Measurements from ENCODE around the gene NELFE.

The NELFE gene

DNA sequence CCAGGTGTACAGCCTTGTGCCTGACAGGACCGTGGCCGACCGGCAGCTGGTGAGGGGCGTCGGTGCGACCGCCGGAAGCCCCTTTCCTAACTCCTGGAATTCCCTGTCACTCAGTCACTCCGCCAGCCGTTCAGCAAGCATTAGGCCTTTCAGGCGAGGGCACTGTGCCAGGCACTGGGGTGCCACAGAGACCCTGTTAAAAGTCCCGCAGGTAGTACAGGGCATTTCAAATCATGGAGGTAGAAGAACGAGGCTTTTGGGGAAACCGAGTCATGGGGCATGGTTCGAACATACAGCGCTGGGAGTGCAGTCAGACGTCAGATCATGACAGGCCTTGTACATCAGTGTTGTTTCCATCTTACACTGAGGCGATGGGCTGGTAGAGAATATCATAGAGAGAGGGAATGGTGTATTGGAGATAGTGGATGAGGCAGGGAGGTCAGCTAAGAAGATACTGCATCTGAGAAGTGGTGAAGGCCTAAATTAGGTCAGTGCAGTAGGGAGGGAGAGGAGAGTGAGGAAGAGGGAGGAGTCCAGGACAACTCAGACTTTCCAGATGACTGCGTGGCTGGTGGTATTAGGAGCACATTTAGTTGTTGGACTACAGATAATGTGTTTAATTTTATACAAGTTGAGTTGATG lies 14.1 kb upstream of the NELFE start:
- peak; percentile 33 for DNase-seq

- DNase-seq = peak; percentile 99
Measured at GRCh38 chr6:31971993-31972708, 13.4 kb upstream of the NELFE start, which contains the start of gene DXO. Gene DXO, minus strand, starts transcription at chr6:31972138. Its CDS starts 463 bp downstream, at chr6:31971675.

DNA sequence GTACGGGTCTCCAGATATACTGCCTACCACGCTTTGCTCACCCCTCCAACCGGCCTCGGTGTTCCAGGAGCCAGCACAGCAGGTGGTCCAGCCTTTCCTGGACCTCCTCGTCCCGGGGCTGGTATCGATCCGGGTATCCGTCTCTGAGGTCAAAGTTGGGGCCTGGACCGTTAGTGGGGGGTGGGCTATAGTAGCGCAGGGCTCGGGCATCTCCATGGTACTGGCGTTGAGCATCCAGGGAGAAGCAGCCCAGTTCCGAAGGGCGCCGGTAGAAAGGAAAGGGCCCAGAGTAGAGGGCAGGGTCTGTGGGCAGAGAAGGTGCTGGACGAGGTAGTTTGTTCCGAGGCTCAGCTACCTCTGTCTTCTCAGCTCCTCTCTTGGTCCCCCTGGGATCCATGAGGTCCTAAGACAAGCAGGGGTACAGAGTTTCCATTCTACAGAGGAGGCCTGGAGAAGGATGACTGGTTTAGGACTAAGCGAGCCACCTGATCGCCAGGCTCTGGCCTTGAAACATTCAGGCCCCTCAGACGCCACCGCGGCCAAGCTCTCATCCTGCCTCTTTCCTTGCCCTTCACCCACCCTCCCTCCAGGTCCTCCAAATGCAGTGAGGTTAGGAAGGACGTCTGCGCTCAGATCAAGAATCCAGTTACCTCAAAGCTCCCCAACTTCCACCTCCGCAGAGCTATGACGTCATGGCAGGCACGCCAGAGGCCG lies 12.7 kb upstream of the NELFE start:
- no peak for DNase-seq

DNA sequence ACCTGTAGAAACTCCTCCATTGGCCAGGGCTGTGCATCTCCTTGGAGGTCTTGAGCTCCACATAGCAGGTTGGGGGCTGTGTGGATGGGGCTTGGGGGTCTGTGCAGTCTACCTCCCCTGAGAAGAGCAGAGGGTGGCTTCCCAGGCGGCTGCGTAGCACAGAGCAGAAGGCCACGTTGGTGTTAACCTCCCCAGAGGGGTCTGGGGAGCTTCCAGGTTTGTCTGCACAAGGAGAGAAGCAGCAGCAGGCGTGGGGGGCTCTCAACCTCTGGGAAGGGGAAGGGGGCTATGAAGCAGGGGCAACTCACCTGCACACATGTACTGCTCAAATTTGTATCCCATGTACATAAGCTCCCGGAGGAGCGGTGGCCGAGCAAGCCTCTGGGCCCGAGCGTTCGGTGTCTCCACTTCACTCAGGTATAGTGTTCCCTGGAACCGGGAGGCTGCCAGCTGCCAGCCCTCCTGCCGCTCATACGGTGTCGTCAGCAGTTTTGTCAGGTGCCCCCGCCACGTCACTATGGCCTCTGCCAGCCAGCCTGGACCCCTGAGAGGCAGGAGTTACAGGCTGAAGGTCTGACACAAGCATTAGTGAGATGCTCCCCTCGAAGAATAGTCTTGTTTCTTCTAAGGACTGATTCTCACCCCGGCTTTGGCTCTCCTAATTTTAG lies 12.0 kb upstream of the NELFE start:
- no peak for DNase-seq

DNA sequence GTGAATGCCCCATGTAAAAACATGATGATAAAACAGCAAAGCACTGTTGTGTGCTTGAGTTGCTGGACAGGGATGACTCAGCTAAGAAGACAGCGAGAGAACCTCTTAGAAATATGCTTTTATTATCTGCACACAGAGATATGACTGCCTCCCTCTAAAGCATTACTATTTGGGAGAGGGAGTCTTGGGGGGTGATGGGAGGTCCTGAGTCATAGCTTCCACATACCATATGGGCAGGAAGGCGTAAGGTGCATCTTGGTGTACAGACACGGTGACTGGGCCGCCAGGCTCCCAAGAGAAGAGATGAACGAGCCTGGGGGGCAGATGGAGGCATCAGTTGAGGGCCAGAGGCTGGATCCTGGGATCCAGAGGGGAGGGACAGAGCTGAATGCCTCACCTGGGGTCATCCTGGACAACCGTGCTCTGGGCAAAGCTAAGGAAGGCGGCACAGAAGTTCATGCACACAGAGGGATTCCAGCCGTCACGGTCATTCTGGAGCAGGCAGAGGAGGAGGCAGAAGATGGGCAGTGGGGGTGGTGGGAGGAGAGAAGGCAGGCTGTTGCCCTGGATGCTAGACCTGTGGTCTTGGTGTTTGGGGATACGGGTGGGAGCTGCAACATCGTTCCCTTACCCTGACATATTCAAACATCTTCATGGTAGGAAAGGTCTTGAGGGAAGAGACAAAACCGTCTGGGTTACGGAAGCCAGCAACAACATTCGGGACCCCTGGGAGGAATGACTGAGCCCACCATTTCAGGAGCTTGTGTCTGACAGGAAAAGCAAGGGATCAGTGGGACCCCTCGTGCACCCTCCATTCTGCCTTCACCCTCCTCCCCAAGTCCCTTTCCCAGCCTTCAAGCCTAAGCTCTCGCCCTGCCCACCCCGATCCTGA lies 11.2 kb upstream of the NELFE start:
- DNase-seq = no peak

DNA sequence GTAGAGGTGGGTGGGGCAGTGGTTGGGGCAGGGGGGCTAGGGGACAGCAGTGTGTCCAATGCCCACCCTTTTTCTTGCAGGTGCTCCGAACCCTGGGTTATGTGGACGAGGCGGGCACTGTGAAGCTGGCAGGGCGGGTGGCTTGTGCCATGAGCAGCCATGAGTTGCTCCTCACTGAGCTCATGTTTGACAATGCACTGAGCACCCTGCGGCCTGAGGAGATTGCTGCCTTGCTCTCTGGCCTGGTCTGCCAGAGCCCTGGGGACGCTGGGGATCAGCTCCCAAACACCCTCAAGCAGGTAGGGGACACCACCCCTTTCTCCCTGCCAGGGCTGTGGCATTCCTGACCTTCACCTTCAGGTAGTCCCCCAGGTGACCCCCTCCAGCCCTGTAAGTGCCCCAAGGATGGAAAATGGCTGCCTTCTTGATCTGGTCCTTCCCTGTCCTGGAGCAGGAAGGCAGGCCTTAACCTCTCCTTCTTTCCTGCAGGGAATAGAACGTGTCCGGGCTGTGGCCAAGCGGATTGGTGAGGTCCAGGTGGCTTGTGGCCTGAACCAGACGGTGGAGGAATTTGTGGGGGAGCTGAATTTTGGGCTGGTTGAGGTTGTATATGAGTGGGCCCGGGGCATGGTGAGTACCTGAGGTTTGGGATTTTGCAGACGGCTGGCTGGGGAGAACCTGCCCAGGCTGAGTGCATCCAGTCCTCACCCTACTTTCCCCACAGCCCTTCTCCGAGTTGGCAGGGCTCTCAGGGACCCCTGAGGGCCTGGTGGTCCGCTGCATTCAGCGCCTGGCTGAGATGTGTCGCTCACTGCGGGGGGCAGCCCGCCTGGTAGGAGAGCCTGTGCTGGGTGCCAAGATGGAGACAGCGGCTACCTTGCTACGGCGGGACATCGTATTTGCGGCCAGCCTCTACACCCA lies 10.3 kb upstream of the NELFE start:
- DNase-seq = no peak

- DNase-seq = no peak
Measured at GRCh38 chr6:31968326-31968725, 9.6 kb upstream of the NELFE start.

DNA sequence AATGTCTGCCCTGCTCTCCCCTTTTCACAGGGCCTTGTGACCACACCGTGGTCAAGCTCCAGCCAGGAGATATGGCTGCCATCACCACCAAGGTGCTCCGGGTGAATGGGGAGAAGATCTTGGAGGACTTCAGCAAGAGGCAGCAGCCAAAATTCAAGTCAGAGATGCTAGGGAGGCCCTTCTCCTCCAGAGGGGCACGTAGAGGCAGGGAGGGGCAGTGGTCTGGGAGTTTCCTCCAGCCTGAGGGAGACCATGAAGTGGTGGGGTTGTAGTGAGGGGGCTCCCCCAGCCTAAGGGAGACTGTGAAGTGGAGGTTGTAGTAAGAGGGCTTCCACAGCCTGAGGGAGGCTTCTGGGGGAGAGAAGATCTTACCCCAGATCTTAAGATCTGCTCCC lies 9.2 kb upstream of the NELFE start:
- no peak for DNase-seq

- no peak for DNase-seq
Measured at GRCh38 chr6:31966997-31967925, 8.5 kb upstream of the NELFE start.

GRCh38 chr6:31966506-31966905 lies 7.7 kb upstream of the NELFE start:
- DNase-seq = no peak

DNA sequence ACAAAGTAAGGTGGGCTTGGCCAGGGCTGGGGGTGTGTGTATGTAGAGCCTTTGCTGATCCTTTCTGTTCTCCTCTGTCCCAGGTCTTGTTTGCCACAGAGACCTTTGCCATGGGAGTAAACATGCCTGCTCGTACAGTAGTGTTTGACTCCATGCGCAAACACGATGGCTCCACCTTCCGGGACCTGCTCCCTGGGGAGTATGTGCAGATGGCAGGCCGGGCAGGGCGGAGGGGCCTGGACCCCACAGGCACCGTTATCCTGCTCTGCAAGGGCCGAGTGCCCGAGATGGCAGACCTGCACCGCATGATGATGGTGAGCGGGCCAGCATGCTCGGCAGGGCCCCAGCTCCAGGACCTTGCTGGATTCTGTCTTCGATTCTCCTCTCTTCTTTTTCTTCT lies 6.9 kb upstream of the NELFE start:
- DNase-seq = no peak

GRCh38 chr6:31963921-31964320 lies 5.2 kb upstream of the NELFE start:
- no peak for DNase-seq

DNA sequence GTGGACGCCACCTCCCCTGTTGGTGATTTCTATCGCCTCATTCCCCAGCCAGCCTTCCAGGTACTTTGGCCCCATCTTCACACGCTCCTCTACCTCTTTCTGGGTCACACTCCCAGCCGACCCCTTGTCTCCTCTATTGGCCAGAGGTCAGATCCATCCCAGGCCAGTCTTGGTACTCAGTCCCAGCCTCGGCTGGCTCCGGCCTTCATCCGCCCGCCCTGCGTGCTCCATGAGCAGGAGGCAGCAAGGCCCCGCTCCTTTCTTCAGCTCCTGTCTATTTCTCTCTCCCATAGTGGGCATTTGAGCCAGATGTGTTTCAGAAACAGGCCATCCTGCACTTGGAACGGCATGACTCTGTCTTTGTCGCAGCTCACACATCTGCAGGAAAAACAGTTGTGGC lies 2.8 kb upstream of the NELFE start:
- no peak for DNase-seq

DNA sequence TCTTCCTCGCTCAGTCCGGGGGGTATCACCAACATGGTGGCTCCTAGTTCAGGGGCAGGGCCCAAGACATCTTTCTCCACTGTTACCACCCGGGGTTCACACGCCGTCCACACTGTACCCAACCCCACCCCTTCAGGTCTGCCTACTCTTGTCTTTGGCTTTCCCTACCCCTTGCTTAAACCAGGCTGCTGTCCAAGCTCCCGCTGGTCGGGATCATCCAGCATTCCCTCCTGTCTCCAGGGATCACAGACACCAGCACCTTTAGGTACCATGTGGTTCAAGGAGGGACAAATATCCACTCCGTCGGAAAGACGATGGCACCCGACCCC lies 395 bp downstream of the NELFE start:
- DNase-seq = no peak

DNA sequence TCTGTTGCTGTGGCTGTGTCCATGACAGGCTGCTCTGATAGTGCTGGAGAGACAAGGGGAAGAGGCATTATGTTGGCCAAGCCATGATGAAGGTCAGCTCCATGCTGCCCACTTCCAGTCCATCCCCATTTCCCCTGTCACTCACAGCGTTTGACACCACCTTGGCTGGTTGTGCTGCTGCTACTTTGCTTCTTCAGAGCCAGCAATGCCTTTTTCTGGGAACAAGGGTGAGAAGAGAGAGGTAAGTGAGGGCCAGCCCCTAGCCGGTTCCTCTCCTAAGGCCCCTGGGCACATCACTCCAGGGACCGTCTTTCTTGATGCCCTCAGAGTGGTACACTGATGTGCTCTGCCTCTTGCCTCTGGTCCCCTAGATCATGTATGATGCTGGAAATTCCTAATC lies 2.0 kb downstream of the NELFE start:
- DNase-seq = no peak

- no peak for DNase-seq
Measured at GRCh38 chr6:31954511-31954910, 4.3 kb downstream of the NELFE start.

DNA sequence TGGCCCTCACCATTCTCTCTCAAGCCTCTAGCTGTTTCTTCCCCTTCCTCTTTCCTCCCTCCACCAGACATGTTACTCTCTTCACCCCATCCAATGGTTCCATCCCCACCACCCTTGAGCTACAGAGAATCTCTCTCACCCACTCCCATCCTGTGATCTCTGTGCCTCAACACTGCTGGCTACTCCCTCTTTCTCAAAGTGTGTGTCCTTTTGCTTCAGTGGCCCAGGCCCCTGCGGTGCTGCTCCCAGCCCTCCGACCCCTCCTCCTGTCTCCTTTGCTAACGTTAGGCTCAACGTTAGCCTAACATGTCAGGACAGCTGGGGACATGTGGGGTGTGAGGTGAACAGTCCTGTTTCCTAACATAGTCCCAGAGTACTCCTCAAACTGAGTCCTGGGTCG lies 5.9 kb downstream of the NELFE start:
- no peak for DNase-seq

DNA sequence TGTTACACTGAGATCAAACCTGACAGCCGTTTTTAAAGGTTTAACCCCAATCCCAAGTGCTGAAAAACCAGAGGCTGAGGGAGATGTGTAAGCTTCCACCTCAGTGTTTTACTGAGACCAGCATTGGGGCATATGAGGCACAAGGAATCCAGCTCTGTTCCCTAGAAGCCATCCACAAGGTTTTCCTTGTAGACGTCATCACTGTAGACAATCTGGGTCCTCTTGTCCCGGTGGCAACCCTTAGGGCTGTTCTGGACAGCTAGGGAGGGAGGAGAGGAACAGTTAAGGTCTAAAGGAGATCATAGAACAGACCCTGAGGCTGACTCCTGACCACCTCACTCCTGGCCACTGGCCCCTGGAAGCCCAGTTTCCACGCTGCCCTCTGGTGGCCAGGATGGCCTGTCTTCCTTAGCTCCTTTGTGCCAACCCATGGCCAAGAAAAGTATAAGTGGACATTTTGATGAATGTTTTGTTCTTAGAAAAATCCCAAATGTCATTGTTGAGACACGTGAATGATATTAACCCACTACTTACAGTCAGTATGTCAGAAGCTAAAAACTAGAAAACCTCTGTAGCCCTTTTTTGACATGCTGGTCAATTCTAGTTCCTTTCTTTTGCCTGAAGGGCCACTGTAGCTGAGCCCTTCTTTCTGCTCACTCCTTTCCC lies 6.5 kb downstream of the NELFE start:
- peak; percentile 79 for DNase-seq

GRCh38 chr6:31949926-31950548 lies 8.7 kb downstream of the NELFE start:
- no peak for DNase-seq

Measured in eye (tissue), 1 donor.